BJ (cell line): Measurements from ENCODE around the gene KLHDC4. TPM values are rescaled to one million over a fixed set of nuclear protein-coding genes. Genes with fewer than 3 reads are reported as not detected.

Experiments used
- CTCF ChIA-PET: fragments of 350-600 bp; formaldehyde crosslinking; extraction: SDS; loops from one replicate; lab custom pipeline; 2021; ENCODE audit warnings: antibody characterized with exemption, inconsistent platforms; lab: Yijun Ruan, JAX
- POLR2A ChIA-PET: fragments of 300-600 bp; sonication (Branson Sonifier 250); formaldehyde crosslinking; extraction: SDS; loops from one replicate; lab custom pipeline; 2021; ENCODE audit warnings: antibody characterized with exemption; lab: Charles Lee
- DNase-seq: peaks from one replicate; pipeline ENCODE4 v3.0.0-alpha.2; 2011; ENCODE audit warnings: low read depth
- H3K27me3 ChIP-seq: 2 replicates; pipeline ENCODE4 v1.6.0; 2011; ENCODE audit warnings: low read length; ENCODE audit not compliant: control insufficient read depth, insufficient read depth
- H3K36me3 ChIP-seq: 2 replicates; pipeline ENCODE4 v1.5.1; 2011; ENCODE audit warnings: low read length; ENCODE audit not compliant: control insufficient read depth, insufficient read depth
- H3K4me3 ChIP-seq: 2 replicates; pipeline ENCODE4 v1.5.1; 2011; ENCODE audit warnings: low read depth, mild to moderate bottlenecking, control low read depth, low read length
- polyA plus RNA-seq: library from polyadenylated mRNA; depleted of rRNA; stranded (reverse); fragments of >200 nt; gene quantifications from 2 replicates; pipeline ENCODE4 v1.2.3, GENCODE V29; 2011
- TF ChIP-seq, protein P1 (sequence below): IDR thresholded peaks from 2 replicates; pipeline ENCODE4 v1.5.1; 2011; ENCODE audit warnings: low read depth, mild to moderate bottlenecking, control low read depth, inconsistent platforms, low read length, moderate library complexity; ENCODE audit not compliant: insufficient read depth

KLHDC4 gene
- polyA plus RNA-seq, 1 experiment: 16.1 TPM

- CTCF ChIA-PET: interaction anchor here (1.7 kb wide), 1 partner anchor 13 kb away, joined by 5 read pairs; no protein-coding TSS in a partner anchor
- POLR2A ChIA-PET: no interaction called here
- TF ChIP-seq, protein P1, sequence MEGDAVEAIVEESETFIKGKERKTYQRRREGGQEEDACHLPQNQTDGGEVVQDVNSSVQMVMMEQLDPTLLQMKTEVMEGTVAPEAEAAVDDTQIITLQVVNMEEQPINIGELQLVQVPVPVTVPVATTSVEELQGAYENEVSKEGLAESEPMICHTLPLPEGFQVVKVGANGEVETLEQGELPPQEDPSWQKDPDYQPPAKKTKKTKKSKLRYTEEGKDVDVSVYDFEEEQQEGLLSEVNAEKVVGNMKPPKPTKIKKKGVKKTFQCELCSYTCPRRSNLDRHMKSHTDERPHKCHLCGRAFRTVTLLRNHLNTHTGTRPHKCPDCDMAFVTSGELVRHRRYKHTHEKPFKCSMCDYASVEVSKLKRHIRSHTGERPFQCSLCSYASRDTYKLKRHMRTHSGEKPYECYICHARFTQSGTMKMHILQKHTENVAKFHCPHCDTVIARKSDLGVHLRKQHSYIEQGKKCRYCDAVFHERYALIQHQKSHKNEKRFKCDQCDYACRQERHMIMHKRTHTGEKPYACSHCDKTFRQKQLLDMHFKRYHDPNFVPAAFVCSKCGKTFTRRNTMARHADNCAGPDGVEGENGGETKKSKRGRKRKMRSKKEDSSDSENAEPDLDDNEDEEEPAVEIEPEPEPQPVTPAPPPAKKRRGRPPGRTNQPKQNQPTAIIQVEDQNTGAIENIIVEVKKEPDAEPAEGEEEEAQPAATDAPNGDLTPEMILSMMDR: no peak
- no peak for DNase-seq
- peaks cover 1% of the 10 kb centered on the region; the same call in 1 of the 2 replicates for H3K27me3 ChIP-seq
- H3K36me3 ChIP-seq: no peaks in the 10 kb centered on the region
- H3K4me3 ChIP-seq: no peak overlapping the region
These were observed 75.8 kb downstream of the KLHDC4 start for GRCh38 chr16:87689956-87690465.

DNA sequence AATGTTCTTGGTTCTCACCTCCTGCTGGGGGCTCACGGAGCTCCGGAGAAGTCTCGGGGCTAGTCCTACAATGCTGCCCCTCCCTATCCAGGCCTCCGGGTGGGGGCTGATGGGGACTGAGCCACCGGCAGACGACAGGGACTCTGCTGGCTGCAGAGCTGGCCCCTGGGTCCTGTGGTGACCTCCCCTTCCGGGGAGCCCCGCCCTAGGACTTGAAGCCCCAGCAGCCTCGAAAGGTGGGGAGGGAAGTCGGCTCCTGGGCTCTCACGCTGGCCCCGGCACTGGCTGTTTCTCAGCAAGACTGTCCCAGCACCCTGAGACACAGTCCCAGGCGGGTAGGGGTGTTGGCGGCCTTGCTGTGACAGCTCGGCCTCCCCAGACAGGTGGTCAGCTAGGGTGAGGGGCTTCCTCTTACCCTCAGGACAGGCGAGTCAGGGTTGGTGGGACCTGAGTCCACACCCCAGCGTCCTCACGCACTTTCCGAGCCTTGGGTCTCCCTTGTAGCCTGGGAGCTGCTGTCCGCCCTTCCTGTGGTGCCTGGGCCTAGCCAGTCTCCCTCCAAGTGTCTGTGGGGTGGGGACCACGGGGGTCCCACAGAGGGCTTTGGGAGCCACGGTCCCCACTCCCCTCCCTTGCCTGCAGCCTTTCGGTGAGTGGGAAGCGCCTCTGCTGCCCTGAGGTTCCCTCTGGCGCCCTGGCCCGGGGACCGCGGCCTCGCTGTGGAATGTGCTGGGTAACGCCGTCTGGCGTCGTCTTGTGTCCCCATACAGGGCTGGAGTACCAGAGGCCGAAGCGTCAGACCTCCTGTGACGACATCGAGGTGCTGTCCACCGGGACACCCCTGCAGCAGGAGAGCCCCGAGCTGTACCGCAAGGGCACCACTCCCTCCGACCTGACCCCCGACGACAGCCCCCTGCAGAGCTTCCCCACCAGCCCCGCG is 76.6 kb downstream of the KLHDC4 start:
- no peak for DNase-seq
- H3K27me3 ChIP-seq: peaks cover 1% of the 10 kb centered on the region; the same call in 1 of the 2 replicates
- POLR2A ChIA-PET: no interaction called here
- H3K4me3 ChIP-seq: no peak overlapping the region
- H3K36me3 ChIP-seq: no peaks in the 10 kb centered on the region
- TF ChIP-seq, protein P1: no peak
- CTCF ChIA-PET: interaction anchor here (1.7 kb wide), 1 partner anchor 14 kb away, joined by 5 read pairs; no protein-coding TSS in a partner anchor

- no peaks in the 10 kb centered on the region for H3K36me3 ChIP-seq
- ChIA-PET CTCF (no interaction called here), POLR2A (no interaction called here)
- DNase-seq: no peak
- peaks cover 1% of the 10 kb centered on the region; the same call in 1 of the 2 replicates for H3K27me3 ChIP-seq
- H3K4me3 ChIP-seq: no peak overlapping the region
- TF ChIP-seq, protein P1: no peak
These were observed 77.7 kb downstream of the KLHDC4 start for GRCh38 chr16:87687998-87688529.

DNA sequence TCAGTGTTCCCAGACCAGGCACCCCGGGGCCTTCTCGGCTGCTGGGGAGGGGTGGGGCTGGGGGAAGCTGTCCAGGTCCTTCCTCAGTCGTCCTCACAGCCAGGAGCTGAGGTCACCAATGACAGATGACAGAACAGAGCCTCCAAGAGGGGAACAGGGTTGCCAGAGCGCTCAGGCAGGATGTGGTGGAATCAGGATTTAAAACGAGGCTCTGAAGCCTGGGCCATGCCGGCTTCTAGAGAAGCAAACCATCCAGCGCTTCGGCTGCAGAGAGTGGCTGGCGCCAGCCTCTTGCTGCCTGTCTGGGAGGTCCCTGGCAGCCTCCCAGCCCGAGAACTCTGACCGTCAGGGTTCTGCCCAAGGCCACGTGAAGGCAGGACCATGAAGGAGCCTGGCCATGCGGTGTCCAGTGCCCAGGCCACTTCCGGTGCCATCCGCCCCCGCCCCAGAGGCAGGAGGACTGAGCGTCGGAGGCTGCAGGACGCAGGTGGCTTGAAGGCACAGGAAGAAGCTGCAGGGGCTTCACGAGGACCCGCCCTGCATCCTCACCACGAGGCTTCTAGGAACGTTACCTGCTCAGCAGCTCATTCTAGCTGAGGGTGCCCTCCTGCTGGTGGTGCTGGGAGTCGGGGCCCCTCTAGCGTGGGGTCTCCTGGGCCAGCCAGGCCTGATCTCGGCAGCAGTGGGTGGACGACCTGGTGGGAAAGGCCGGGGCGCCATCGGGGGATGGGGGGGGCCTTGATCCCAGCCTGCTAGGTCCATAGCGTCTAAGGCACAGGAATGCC is 78.5 kb downstream of the KLHDC4 start:
- TF ChIP-seq, protein P1: no peak
- Histone ChIP-seq H3K27me3 (peaks cover 1% of the 10 kb centered on the region; the same call in 1 of the 2 replicates), H3K36me3 (no peaks in the 10 kb centered on the region), H3K4me3 (no peak overlapping the region)
- ChIA-PET CTCF (no interaction called here), POLR2A (no interaction called here)
- DNase-seq: no peak

DNA sequence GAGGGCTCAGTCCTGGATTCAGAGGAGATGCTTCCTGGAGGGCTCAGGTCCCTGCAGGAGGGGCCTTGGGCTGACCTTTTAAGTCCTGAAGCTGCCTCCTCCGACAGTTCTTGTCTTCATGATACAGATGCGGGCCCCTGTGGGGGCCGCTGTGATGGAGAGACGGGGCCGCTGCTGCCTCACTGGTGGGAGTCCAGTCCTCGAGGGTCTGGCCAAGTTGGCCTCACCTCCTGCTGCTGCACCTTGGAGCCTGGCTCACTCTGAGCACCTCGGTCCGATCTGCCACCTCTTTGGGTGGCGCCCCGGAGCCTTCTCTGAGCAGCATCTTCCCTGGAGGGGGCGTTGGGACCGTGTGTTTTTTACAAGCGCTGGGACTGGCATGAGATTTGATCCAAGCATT is 79.1 kb downstream of the KLHDC4 start:
- Histone ChIP-seq H3K4me3 (no peak overlapping the region), H3K27me3 (peaks cover 1% of the 10 kb centered on the region; the same call in 1 of the 2 replicates), H3K36me3 (no peaks in the 10 kb centered on the region)
- ChIA-PET CTCF (no interaction called here), POLR2A (no interaction called here)
- TF ChIP-seq, protein P1: no peak
- no peak for DNase-seq
